Retinal pigment epithelial cell (primary cell): ENCODE data around the gene ITPA.
A peak's percentile ranks its signal among the peaks of the same experiment; 100 is the strongest.

ENCODE experiments used
- DNase-seq: peaks from one replicate; pipeline ENCODE4 v3.0.0-alpha.2; 2010; ENCODE audit warnings: low read depth
- H3K4me3 ChIP-seq: 2 replicates; pipeline ENCODE4 v1.5.1; 2011; ENCODE audit warnings: mild to moderate bottlenecking, low read length, control low read depth, moderate library complexity
- CTCF ChIP-seq: conservative IDR thresholded peaks from 2 replicates; pipeline ENCODE4 v1.5.1; 2011; ENCODE audit warnings: low read depth, low read length, control low read depth, inconsistent platforms

The ITPA gene

GRCh38 chr20:3239026-3239866 lies 29.9 kb downstream of the ITPA start, which contains the start of gene SLC4A11:
SLC4A11 (minus strand) TSS chr20:3239190; CDS start chr20:3239137, 53 bp downstream.
- DNase-seq, result no peak
- H3K4me3 ChIP-seq, result peak within 1 kb of the TSS; percentile 39
- TF ChIP-seq CTCF, result no peak

GRCh38 chr20:3239867-3240775 lies 30.8 kb downstream of the ITPA start:
- peak overlapping the region; percentile 38 for H3K4me3 ChIP-seq
- no peak for DNase-seq

GRCh38 chr20:3240776-3241363 lies 31.6 kb downstream of the ITPA start:
- DNase-seq, result no peak
- no peak overlapping the region for H3K4me3 ChIP-seq
- no peak for TF ChIP-seq CTCF

More at GRCh38 chr20:3239867-3240775, 30.8 kb downstream of the ITPA start:
- TF ChIP-seq CTCF, result no peak

GRCh38 chr20:3242172-3242692 lies 32.9 kb downstream of the ITPA start:
- no peak for TF ChIP-seq CTCF
- no peak overlapping the region for H3K4me3 ChIP-seq
- DNase-seq, result no peak

- H3K4me3 ChIP-seq, result no peak overlapping the region
- no peak for TF ChIP-seq CTCF
- no peak for DNase-seq
Measured at GRCh38 chr20:3243718-3244358, 34.5 kb downstream of the ITPA start.

- DNase-seq, result no peak
- no peak overlapping the region for H3K4me3 ChIP-seq
Measured at GRCh38 chr20:3244613-3245012, 35.3 kb downstream of the ITPA start.

More at GRCh38 chr20:3244613-3245012, 35.3 kb downstream of the ITPA start:
- TF ChIP-seq CTCF, result no peak
